Karpas-422 (cell line): ENCODE data around the gene CLHC1. TPM values are rescaled to one million over a fixed set of nuclear protein-coding genes. Genes with fewer than 3 reads are reported as not detected.
"Not testable (repeated sequence)": the region's sequence is repeated elsewhere in the genome, so short reads cannot be mapped to it uniquely, and the experiment has no call there.

Experiments used
- DNase-seq: peaks from one replicate; pipeline ENCODE4 v3.0.0-alpha.2; 2015
- H2AFZ ChIP-seq: fragments of 200-600 bp; sonication (generic); 2 replicates; pipeline ENCODE4 v1.6.1; 2014; ENCODE audit warnings: antibody characterized with exemption, low read length, mixed read lengths
- H3K27ac ChIP-seq: fragments of 200-600 bp; sonication (generic); 2 replicates; pipeline ENCODE4 v1.5.1; 2014; ENCODE audit warnings: mild to moderate bottlenecking, low read length, moderate library complexity
- H3K27me3 ChIP-seq: fragments of 200-600 bp; sonication (generic); 2 replicates; pipeline ENCODE4 v1.6.1; 2014; ENCODE audit warnings: low read length, mixed read lengths
- H3K36me3 ChIP-seq: fragments of 200-600 bp; sonication (generic); 2 replicates; pipeline ENCODE4 v1.6.1; 2014; ENCODE audit warnings: low read length, mixed read lengths; ENCODE audit not compliant: insufficient read depth
- H3K4me1 ChIP-seq: fragments of 200-600 bp; sonication (generic); 2 replicates; pipeline ENCODE4 v1.6.1; 2014; ENCODE audit warnings: mild to moderate bottlenecking, low read length, mixed read lengths
- H3K4me2 ChIP-seq: fragments of 200-600 bp; sonication (generic); 2 replicates; pipeline ENCODE4 v1.6.1; 2014; ENCODE audit warnings: low read length, low read depth, mild to moderate bottlenecking; ENCODE audit not compliant: poor library complexity, severe bottlenecking
- H3K4me3 ChIP-seq: fragments of 200-600 bp; sonication (generic); 2 replicates; pipeline ENCODE4 v1.5.1; 2014; ENCODE audit warnings: mild to moderate bottlenecking, antibody characterized with exemption, low read length, mixed read lengths
- H3K79me2 ChIP-seq: fragments of 200-600 bp; sonication (generic); 2 replicates; pipeline ENCODE4 v1.6.1; 2014; ENCODE audit warnings: mild to moderate bottlenecking, low read length, mixed read lengths
- H3K9ac ChIP-seq: fragments of 200-600 bp; sonication (generic); 2 replicates; pipeline ENCODE4 v1.6.0; 2014; ENCODE audit warnings: low read length
- H3K9me2 ChIP-seq: fragments of 200-600 bp; sonication (generic), shearing (Covaris generic); replicated peaks from 2 replicates; pipeline ENCODE4 v1.6.0; 2014; ENCODE audit warnings: mild to moderate bottlenecking, low read length, moderate library complexity; ENCODE audit not compliant: insufficient read depth
- H3K9me3 ChIP-seq: fragments of 300-700, 200-600 bp; sonication (generic); 2 replicates; pipeline ENCODE4 v1.6.1; 2014; ENCODE audit warnings: low read length, mixed read lengths
- H4K20me1 ChIP-seq: fragments of 200-600 bp; sonication (generic); 2 replicates; pipeline ENCODE4 v1.6.1; 2014; ENCODE audit warnings: mild to moderate bottlenecking, antibody characterized with exemption, low read length, low read depth; ENCODE audit not compliant: insufficient read depth
- total RNA-seq: library from RNA; depleted of rRNA; stranded (reverse); fragments of >200 nt; shearing (Covaris generic); gene quantifications from 2 replicates; pipeline ENCODE4 v1.2.3, GENCODE V29; 2014; ENCODE audit warnings: low replicate concordance

The CLHC1 gene
- total RNA-seq, 1 experiment from 2014 or later = 12.1 TPM

DNA sequence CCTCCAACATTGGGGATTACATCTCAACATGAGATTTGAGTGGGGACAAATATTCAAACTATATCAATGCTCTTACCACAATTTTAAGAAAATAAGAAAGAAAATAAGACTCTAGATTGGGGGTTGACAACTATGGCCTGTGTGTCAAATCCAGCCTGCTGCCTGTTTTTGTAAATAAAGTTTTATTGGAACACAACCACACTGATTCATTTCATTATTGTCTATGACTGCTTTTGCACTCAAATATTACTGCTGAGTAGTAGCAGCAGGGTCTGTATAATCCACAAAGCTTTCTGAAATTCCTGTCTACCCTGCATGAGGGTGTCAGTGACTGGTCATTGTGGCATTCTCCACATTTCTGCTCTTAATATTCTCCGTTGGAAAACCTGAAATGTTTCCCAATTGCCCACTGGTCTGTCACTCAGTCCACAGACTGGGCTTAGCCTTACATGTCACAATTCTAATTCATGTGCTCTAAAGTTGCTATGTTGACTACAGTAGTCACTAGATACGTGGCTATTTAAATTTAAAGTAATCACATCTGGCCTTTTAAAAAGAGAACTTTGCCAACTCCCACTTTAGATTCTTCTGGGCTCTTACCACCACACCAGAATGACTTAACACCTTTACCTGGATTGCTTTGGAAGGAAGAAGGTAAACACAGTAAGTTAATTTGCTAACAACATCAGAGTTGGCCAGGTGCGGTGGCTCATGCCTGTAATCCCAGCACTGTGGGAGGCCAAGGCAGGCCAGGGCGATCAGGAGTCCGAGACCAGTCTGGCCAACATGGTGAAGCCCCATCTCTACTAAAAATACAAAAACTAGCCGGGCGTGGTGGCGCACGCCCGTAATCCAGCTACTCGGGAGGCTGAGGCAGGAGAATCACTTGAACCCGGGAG, 86.9 kb downstream of the CLHC1 start:
- no peaks in the 10 kb centered on the region for H3K79me2 ChIP-seq
- H3K9me3 ChIP-seq = no peaks in the 10 kb centered on the region
- no peaks in the 10 kb centered on the region for H3K9me2 ChIP-seq
- no peaks in the 10 kb centered on the region for H4K20me1 ChIP-seq
- H3K27me3 ChIP-seq = no peaks in the 10 kb centered on the region
- no peak for DNase-seq
- no peaks in the 10 kb centered on the region for H3K36me3 ChIP-seq
- H3K9ac ChIP-seq = no peak overlapping the region
- H3K4me3 ChIP-seq = no peak overlapping the region
- H2AFZ ChIP-seq = no peak overlapping the region
- peaks cover 10% of the 10 kb centered on the region for H3K4me1 ChIP-seq
- H3K27ac ChIP-seq = no peak overlapping the region
- no peak overlapping the region for H3K4me2 ChIP-seq

GRCh38 chr2:55143706-55144105, 88.4 kb downstream of the CLHC1 start:
- H3K9me3 ChIP-seq, H3K27me3 ChIP-seq, H3K9me2 ChIP-seq: not testable (repeated sequence)

DNA sequence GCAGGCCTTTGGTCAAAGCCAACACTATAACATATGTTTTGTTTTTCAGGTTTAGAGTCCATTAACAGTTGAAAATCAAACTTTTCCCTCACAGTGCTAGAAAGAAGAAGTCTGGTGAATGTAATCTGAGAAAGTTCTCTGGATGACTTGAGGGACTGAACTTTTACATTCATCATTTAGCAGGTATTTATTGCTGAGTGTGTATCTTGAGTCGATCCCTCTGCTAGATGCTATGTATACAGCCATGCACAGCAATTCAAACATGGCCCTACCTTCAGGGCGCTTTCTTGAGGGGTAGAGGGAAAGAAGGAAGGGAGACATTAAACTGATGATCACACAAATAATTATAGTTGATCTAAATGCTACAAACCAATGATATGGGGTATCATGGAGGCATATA, 89.6 kb downstream of the CLHC1 start:
- Histone ChIP-seq H3K4me1 (no peaks in the 10 kb centered on the region), H2AFZ (no peak overlapping the region), H3K27ac (no peak overlapping the region), H3K9ac (no peak overlapping the region), H3K4me2 (no peak overlapping the region), H3K79me2 (no peaks in the 10 kb centered on the region), H3K4me3 (no peak overlapping the region), H4K20me1 (no peaks in the 10 kb centered on the region), H3K9me3 (no peaks in the 10 kb centered on the region), H3K27me3 (no peaks in the 10 kb centered on the region), H3K9me2 (no peaks in the 10 kb centered on the region), H3K36me3 (no peaks in the 10 kb centered on the region)
- no peak for DNase-seq

More at GRCh38 chr2:55143706-55144105, 88.4 kb downstream of the CLHC1 start:
- H3K27ac ChIP-seq, H2AFZ ChIP-seq, H3K36me3 ChIP-seq, H3K4me3 ChIP-seq, H3K79me2 ChIP-seq, H4K20me1 ChIP-seq, DNase-seq, H3K4me1 ChIP-seq, H3K4me2 ChIP-seq, H3K9ac ChIP-seq: not testable (repeated sequence)

DNA sequence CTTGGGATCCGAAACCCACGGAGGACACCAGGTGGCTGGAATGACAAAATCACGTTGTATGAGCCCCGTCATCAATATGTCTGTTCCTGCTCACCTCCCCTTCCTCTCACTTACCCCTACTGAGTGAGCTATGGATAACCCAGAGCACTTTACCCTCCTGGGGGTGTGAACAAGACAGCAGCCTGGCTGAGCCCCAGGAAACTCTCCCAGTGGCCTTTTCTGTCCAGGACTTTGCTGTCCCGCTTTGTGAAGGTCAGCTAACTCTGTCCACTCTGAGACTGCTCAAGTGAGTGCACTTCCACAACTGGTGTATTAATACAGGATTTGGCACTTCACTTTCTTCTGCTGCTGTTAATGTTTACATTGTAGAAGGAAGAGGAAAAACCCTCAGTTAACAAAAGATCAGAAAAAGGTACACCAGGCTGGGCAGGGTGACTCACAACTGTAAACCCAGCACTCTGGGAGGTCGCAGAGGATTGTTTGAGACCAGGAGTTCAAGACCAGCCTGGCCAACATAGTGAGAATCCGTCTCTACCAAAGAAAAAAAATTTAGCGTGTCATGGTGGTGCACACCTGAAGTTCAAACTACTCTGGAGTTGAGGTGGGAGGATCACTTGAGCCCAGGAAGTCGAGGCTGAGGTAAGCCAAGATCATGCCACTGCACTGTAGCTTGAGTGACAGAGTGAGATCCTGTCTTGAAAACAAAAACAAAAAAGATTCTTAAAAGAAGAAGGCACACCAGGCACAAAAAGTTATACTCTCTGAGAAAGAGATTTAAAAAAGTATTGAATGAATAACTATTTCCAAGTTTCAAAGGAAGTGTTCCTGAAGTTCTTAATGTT, 90.3 kb downstream of the CLHC1 start:
- Histone ChIP-seq H3K9ac (no peak overlapping the region), H3K9me3 (no peaks in the 10 kb centered on the region), H2AFZ (no peak overlapping the region), H3K27ac (no peak overlapping the region), H3K4me2 (no peak overlapping the region), H3K36me3 (no peaks in the 10 kb centered on the region), H3K27me3 (no peaks in the 10 kb centered on the region), H3K4me1 (no peaks in the 10 kb centered on the region), H4K20me1 (no peaks in the 10 kb centered on the region), H3K9me2 (no peaks in the 10 kb centered on the region), H3K79me2 (no peaks in the 10 kb centered on the region), H3K4me3 (no peak overlapping the region)
- no peak for DNase-seq

DNA sequence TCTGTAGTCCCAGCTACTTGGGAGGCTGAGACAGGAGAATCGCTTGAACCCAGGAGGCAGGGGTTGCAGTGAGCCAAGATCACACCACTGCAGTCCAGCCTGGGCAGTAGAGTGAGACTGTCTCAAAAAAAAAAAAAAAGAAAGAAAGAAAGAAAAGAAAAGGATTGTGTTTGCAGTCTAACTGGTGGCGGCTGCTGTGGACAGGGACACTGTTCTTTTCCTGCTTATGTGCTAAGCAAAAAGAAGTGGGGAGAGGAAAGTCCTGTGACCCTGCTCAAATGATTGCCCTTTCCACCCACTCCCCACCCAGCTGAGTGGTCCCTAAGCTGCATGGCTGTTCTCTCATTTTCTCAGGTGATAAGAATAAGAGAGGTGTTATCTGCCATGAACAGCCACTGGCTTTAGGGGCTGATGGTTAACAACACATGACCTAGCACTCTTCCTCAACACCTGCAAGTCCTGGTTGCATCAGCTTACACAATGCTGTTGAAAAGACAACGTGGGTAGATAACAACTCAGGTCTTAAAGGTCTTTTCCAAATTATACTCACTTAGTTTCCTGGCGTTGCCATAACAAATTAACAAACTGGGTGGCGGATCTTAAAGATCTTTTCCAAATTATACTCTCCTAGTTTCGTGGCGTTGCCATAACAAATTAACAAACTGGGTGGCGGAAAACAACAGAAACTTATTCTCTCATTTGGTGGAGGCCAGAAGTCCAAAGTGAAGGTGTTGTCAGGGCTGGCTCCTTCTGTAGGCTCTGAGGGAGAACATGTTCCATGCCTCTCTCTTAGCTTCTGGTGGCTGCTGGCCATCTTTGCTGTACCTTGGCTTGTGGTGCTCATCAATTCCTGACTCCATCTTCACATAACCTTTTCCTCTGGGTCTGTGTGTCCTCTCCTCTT, 91.5 kb downstream of the CLHC1 start:
- Histone ChIP-seq H3K4me3 (no peak overlapping the region), H3K9ac (no peak overlapping the region), H3K9me2 (no peaks in the 10 kb centered on the region), H3K4me1 (no peaks in the 10 kb centered on the region), H3K27ac (no peak overlapping the region), H3K4me2 (no peak overlapping the region), H3K36me3 (no peaks in the 10 kb centered on the region), H3K27me3 (no peaks in the 10 kb centered on the region), H3K9me3 (no peaks in the 10 kb centered on the region), H3K79me2 (no peaks in the 10 kb centered on the region), H2AFZ (no peak overlapping the region), H4K20me1 (no peaks in the 10 kb centered on the region)
- DNase-seq = no peak

DNA sequence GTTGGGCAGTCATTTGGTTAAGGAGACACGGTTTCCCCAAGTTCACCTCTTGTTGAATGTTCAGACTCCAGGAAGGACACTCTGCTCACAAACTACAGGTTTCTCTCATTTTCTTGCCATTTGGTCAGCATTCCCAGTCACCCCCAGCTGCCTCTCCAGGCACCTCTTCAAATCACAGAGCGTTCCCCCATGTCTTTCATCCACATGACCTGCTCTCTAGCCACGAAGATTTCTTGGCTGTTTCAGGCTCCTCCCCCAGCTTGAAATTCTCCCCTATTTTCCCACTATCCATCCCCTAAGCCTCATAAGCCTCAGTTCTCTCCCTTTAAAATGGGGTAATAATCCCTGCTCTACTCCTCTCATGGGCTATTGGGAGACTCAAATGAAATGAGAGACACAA, 92.8 kb downstream of the CLHC1 start:
- H3K36me3 ChIP-seq = no peaks in the 10 kb centered on the region
- DNase-seq = no peak
- no peak overlapping the region for H3K9ac ChIP-seq

DNA sequence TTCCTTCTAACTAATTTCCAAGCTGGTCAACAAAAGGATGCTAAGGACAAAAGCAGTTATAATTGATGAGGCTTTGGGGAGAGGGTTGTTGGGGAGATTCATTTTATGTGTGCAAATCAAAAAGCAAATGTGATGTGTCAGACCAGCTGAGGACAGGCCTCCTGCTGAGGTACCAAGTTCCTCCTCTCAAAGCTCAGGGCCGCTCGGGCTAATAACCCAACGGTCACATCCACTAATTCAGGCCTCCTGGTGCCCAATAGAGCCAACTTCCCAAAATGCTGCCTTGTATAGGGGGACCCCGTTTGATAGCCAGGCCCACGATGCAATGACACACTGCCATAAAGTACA, 93.2 kb downstream of the CLHC1 start:
- Histone ChIP-seq H3K27me3 (no peaks in the 10 kb centered on the region), H3K9me2 (no peaks in the 10 kb centered on the region), H3K36me3 (no peaks in the 10 kb centered on the region), H3K4me3 (no peak overlapping the region), H3K27ac (no peak overlapping the region), H2AFZ (no peak overlapping the region), H3K4me1 (peaks cover 10% of the 10 kb centered on the region), H3K4me2 (no peak overlapping the region), H3K9me3 (no peaks in the 10 kb centered on the region), H3K9ac (no peak overlapping the region), H3K79me2 (no peaks in the 10 kb centered on the region), H4K20me1 (no peaks in the 10 kb centered on the region)
- DNase-seq = no peak

More for the DNA sequence above, 92.8 kb downstream of the CLHC1 start:
- Histone ChIP-seq H3K27ac (no peak overlapping the region), H3K9me2 (no peaks in the 10 kb centered on the region), H3K4me3 (no peak overlapping the region), H3K79me2 (no peaks in the 10 kb centered on the region), H4K20me1 (no peaks in the 10 kb centered on the region), H3K27me3 (no peaks in the 10 kb centered on the region), H3K4me1 (peaks cover 5% of the 10 kb centered on the region), H3K9me3 (no peaks in the 10 kb centered on the region), H2AFZ (no peak overlapping the region), H3K4me2 (no peak overlapping the region)
